Measurements from ENCODE around the gene RNU1-3.
"Not testable (repeated sequence)": the region's sequence is repeated elsewhere in the genome, so short reads cannot be mapped to it uniquely, and the experiment has no call there.

DNA sequence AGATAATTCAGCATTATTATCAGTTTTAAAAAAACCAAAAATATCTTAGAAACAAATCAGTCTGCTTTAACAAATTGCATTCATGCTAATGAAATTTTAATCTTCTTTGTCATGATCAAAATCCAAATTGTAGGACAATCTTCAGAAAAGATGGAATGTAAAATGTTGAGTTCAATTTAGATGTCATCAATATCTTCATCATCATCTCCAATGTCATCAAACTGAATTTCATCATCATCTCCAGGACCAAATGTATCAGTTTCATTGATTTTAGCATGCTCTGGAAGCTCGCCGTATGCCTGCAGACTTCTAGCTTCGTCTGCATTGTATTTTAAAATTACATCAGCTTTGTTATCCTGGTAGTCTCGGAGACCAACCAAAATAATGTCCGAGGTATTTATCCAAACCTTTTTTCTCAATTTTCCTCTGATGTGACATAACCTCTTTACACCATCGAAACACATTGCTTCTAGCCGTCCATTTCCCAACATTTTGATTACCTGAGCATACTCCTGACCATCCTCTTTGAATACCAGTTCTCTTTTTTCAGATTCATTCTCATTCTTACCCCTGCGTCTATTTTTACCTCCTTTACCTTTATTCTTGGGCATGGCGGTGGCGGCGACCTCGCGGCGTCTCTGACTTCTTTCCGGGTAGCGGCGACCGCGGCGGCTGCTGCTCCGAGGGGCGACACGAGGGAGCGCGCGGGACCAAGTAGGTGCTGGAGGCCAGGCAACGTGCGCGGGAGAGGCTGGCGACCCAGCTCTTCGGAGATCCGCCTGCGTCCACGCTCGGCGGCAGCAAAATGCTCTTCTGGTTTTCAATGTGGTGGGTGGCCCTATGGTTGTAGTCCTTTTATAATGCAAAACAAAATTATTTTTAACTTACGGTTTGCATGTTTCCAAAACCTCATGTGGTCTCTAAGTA is 19.0 kb upstream of the RNU1-3 start:
- peak; percentile 67 for TF ChIP-seq EZH2 (IDR thresholded peaks at IDR 0.05; ENCODE audit: insufficient read depth, poor library complexity, severe bottlenecking)
- TF ChIP-seq EZH2phosphoT487 (IDR thresholded peaks at IDR 0.05; ENCODE audit: insufficient read depth, low read depth) = not testable (repeated sequence)
